Ovary (tissue), 9 donors: ENCODE measurements around the gene ZBTB43. TPM values are rescaled to one million over a fixed set of nuclear protein-coding genes. Genes with fewer than 3 reads are reported as not detected.
"Not testable (repeated sequence)": the region's sequence is repeated elsewhere in the genome, so short reads cannot be mapped to it uniquely, and the experiment has no call there.

ENCODE experiments used
- DNase-seq, 5 donors: peaks; one replicate each; pipeline ENCODE4 v3.0.0-alpha.2; 2019 to 2020
- H3K27ac ChIP-seq, 2 donors: fragments of 200-600 bp; one replicate each; pipeline versions ENCODE4 v1.5.1 to v1.8.0; 2019 to 2022
- H3K27me3 ChIP-seq: fragments of 200-600 bp; one replicate; pipeline ENCODE4 v1.8.0; 2022
- H3K36me3 ChIP-seq: fragments of 200-600 bp; sonication (generic); one replicate; pipeline ENCODE4 v1.5.1; 2019
- H3K4me1 ChIP-seq: one replicate; pipeline ENCODE4 v1.8.1; 2013; ENCODE audit warnings: mild to moderate bottlenecking, moderate library complexity; ENCODE audit not compliant: insufficient read depth
- H3K4me3 ChIP-seq: fragments of 200-600 bp; sonication (generic); one replicate; pipeline ENCODE4 v1.5.1; 2017
- H3K9me3 ChIP-seq, 2 donors: fragments of 200-600 bp in 1 of 2; sonication (generic) in 1 of 2; one replicate each; pipeline versions ENCODE4 v1.5.1 to v1.8.1; 2013 to 2019; ENCODE audit warnings: mild to moderate bottlenecking in 1 of 2, moderate library complexity in 1 of 2
- EP300 ChIP-seq: sonication (generic); formaldehyde crosslinking; IDR thresholded peaks from one replicate; pipeline ENCODE4 v1.6.1; 2017; ENCODE audit warnings: antibody characterized with exemption
- POLR2A ChIP-seq: fragments of 450-650 bp; IDR thresholded peaks from one replicate; pipeline ENCODE4 v1.6.1; 2017; ENCODE audit warnings: antibody characterized with exemption, mild to moderate bottlenecking, moderate library complexity
- WGBS, 3 donors: extraction: QIAGEN DNeasy Blood & Tissue Kit in 1 of 3; methylation state at CpG; one replicate each; pipeline versions ENCODE4 v1.1.5 to v1.1.7; 2013 to 2017; 5-methylcytosine and 5-hydroxymethylcytosine counted together
- intact Hi-C, 4 donors: fragments of 100-400 bp; cut with DNase I; formaldehyde crosslinking; loops; one replicate each; pipeline versions ENCODE4 v1.11.0 to v1.15.1; 2022 to 2023
- polyA plus RNA-seq, 2 donors: library from polyadenylated mRNA; stranded (reverse); fragments of 200-250 nt in 1 of 2; fragments of 350-450 nt in 1 of 2; fragmentation: Illumina TruSeq in 1 of 2; extraction: RNeasy Lipid Tissue Mini Kit (QIAGEN cat#74804) in 1 of 2; gene quantifications; one replicate each; pipeline ENCODE4 v1.2.3, GENCODE V29; 2013 to 2014
- total RNA-seq, 7 donors: library from RNA; depleted of rRNA in 2 of 7; stranded (reverse); fragments of >200 nt in 2 of 7; fragmentation: NEBNext Ultra II Directional in 3 of 7; extraction: Animal tissue kit (Norgen Biotek cat#: 25700) in 3 of 7; gene quantifications; one replicate each; pipeline versions ENCODE4 v1.1.0 to v1.2.4, GENCODE V29; 2016 to 2023
- TF ChIP-seq, protein P1 (sequence below), 3 donors: fragments of 450-650 bp in 2 of 3; fragments of 200-600 bp in 1 of 3; IDR thresholded peaks; one replicate each; pipeline versions ENCODE4 v1.5.1 to v1.8.0; 2016 to 2022; ENCODE audit warnings: antibody characterized with exemption in 3 of 3, mild to moderate bottlenecking in 1 of 3
- donor health status: DM: no; HTN: no; CAD: no; lungs with moderate emphysema.
- donor health status: DM: no; HTN: no; CAD: no.
- donor health status: Bipolar disorder and iron deficiency.
- donor health status: DM: yes; HTN: yes; CAD: no.
- donor health status: DM: no; HTN: no; CAD: no.
- donor health status: DM: yes; HTN: yes; CAD: no.

ZBTB43 gene
- total and polyA plus RNA-seq, 9 donors, result 5.0 to 33.3 (median 14.8) TPM

DNA sequence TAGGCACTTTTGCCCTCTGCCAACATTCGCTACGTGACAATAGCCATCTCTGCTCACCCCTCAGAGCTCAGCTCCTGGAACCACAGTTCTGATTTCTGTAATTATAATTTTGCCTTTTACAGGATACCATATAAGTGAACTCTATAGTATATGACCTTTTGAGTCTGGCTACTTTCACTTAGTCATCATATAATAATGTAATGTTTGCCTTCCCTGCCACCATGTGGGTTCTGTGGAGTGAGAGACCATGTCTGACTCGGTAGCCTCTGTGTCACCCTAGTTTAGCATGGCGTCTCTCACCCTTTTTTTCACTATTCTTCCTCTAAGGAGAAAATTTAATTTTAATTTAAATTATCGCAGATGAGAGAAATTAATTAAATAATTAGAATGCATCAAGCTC is 28.9 kb upstream of the ZBTB43 start:
- Histone ChIP-seq H3K9me3 (no peaks in the 10 kb centered on the region), H3K4me3 (no peak overlapping the region), H3K4me1 (no peaks in the 10 kb centered on the region), H3K27ac (no peak overlapping the region), H3K27me3 (no peaks in the 10 kb centered on the region), H3K36me3 (no peaks in the 10 kb centered on the region)
- TF ChIP-seq, protein P1, sequence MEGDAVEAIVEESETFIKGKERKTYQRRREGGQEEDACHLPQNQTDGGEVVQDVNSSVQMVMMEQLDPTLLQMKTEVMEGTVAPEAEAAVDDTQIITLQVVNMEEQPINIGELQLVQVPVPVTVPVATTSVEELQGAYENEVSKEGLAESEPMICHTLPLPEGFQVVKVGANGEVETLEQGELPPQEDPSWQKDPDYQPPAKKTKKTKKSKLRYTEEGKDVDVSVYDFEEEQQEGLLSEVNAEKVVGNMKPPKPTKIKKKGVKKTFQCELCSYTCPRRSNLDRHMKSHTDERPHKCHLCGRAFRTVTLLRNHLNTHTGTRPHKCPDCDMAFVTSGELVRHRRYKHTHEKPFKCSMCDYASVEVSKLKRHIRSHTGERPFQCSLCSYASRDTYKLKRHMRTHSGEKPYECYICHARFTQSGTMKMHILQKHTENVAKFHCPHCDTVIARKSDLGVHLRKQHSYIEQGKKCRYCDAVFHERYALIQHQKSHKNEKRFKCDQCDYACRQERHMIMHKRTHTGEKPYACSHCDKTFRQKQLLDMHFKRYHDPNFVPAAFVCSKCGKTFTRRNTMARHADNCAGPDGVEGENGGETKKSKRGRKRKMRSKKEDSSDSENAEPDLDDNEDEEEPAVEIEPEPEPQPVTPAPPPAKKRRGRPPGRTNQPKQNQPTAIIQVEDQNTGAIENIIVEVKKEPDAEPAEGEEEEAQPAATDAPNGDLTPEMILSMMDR (IDR thresholded peaks at IDR 0.05), result no peak
- TF ChIP-seq EP300 (no peak), POLR2A (no peak)
- WGBS, 3 donors, result 86 to 93% (median 87%) methylated on average over 5 of the region's 5 CpGs
- intact Hi-C loops, result loop anchor here in 1 of 4 donors (5.0 kb wide), 1 partner anchor 274 kb away; no protein-coding TSS in a partner anchor
- DNase-seq, result no peak

DNA sequence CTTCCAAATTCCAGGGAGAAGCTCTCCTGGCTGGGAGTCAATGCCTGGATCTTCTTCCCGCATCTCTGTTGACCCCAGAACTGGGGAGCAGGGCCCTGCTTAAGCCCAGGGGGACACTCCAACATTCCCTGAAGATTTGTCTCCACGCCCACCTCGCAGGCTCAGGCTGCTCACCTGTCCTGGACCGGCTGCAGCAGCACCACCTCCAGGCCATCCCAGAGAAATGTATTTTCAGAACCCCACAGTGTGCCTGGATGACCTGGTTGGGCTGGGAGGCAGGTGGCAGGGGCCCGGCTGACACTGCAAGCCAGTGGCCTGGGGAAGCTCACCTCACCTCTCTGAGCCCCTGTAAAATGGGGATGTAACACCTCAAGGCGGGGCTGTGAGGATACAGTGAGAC is 27.1 kb upstream of the ZBTB43 start:
- no peak for DNase-seq
- Histone ChIP-seq H3K9me3 (no peaks in the 10 kb centered on the region), H3K4me1 (no peaks in the 10 kb centered on the region), H3K4me3 (no peak overlapping the region), H3K27ac (no peak overlapping the region), H3K36me3 (no peaks in the 10 kb centered on the region), H3K27me3 (no peaks in the 10 kb centered on the region)
- intact Hi-C loops, result loop anchor here in 1 of 4 donors (5.0 kb wide), 1 partner anchor 275 kb away; no protein-coding TSS in a partner anchor
- TF ChIP-seq, protein P1 (IDR thresholded peaks at IDR 0.05), result no peak
- no peak for TF ChIP-seq EP300
- no peak for TF ChIP-seq POLR2A
- 23 to 39% (median 30%) methylated on average over 6 of the region's 6 CpGs for WGBS, 3 donors

DNA sequence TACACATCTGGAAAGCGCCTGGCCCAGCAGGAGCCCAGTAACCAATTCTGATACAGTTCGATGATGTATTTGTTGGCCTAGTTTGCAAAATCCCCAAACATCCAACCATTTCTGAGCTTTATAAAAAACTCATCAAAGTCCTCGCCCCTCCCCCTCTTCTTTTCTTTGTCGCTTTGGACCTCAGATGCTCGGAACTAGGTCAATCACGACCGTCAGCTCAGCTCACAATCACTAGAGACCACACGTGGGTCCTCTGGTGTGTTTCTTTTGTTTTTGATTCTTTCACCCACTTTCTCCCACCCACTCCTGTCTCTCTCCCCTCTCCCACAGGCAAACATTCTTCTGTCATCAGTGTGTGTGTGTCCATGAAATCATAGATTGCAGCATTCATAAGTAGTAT is 26.7 kb upstream of the ZBTB43 start:
- Histone ChIP-seq H3K27me3 (no peaks in the 10 kb centered on the region), H3K4me1 (no peaks in the 10 kb centered on the region), H3K9me3 (no peaks in the 10 kb centered on the region), H3K4me3 (no peak overlapping the region), H3K36me3 (no peaks in the 10 kb centered on the region), H3K27ac (no peak overlapping the region)
- WGBS, 3 donors, result 40 to 58% (median 52%) methylated on average over 8 of the region's 8 CpGs
- intact Hi-C loops, result loop anchor here in 1 of 4 donors (5.0 kb wide), 1 partner anchor 276 kb away; no protein-coding TSS in a partner anchor
- DNase-seq, result no peak
- TF ChIP-seq, protein P1 (IDR thresholded peaks at IDR 0.05), result no peak

DNA sequence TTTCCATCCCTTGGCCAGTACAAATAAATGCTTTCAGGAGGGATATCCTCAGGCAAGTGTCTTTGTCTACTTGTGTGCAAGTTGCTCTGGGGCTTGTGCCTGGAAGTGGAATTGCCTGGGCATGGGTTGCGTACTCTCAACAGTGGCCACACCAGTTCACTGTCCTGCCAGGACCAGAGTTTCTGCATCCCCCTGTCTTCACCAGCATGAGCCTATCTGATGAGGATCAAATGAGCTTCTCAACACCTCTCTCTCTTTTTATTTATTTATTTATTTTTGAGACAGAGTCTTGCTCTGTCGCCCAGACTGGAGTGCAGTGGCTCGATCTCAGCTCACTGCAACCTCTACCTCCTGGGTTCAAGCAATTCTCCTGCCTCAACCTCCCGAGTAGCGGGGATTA is 26.1 kb upstream of the ZBTB43 start:
- not testable (repeated sequence) for H3K27me3 ChIP-seq, H3K9me3 ChIP-seq, H3K27ac ChIP-seq, H3K4me3 ChIP-seq, DNase-seq, H3K4me1 ChIP-seq, H3K36me3 ChIP-seq
- WGBS, 3 donors, result 83 to 89% (median 86%) methylated on average over 5 of the region's 5 CpGs
- intact Hi-C loops, result loop anchor here in 1 of 4 donors (5.0 kb wide), 1 partner anchor 276 kb away; no protein-coding TSS in a partner anchor

DNA sequence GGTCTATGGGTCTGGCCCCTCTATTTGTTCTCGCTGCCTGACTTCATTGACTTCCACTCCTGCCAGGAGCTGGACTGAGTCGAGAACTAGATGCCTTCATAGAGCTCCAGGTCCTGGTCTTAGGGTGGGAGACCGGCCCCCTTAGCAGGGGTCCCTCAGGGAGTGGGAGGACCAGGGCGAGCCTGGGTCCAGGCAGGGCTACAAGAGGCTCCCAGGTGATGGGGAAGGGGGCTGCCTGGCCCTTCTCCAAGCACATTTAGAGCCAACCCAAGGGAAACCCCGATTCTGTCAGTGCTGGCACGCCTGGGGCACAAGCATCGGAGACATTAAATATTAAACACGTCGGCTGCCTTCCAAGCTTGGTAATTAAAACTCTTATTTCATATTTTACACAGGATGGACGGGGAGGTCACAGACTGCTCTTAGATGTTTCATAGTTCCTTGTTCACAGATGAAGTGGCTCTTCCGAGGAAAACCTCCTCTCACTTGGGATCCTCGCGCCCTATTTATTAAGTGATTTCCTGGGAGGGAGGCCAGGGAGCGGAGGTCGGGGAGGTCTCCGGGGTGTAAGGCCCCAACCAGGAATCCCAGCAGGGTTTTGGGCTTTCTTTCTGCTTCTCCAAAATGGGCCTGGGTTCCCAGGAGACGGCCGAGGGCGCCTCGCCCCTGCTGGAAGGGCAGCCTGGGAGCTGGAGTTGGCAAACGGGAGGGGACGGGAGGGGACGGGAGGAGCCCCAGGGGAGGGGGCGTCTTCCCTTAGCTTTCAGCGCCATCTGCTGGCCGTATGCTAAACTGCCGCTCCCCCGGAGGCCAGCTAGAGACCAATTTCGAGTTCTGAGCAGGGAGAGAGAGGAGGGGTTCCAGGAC is 23.4 kb upstream of the ZBTB43 start:
- H3K4me1 ChIP-seq, result no peaks in the 10 kb centered on the region
- no peak for TF ChIP-seq POLR2A
- TF ChIP-seq, protein P1 (IDR thresholded peaks at IDR 0.05), result peak; percentile 34 to 71 (median 63)
- intact Hi-C loops, result loop anchor here in 3 of 4 donors (2.0 to 10.0 kb wide), 5 partner anchors 77 to 279 kb away; partner anchors contain the start of gene LMX1B (in 3 of the 3)
- H3K9me3 ChIP-seq, result no peaks in the 10 kb centered on the region
- no peak overlapping the region for H3K4me3 ChIP-seq
- 19 to 24% (median 23%) methylated on average over 29 of the region's 29 CpGs for WGBS, 3 donors
- H3K27ac ChIP-seq, result no peak overlapping the region
- H3K36me3 ChIP-seq, result no peaks in the 10 kb centered on the region
- DNase-seq, result peak; percentile 57 to 85 (median 76)
- no peaks in the 10 kb centered on the region for H3K27me3 ChIP-seq
